Endothelial cell of umbilical vein (primary cell): ENCODE results near the gene LDLRAD3.

ENCODE experiments used
- EZH2 ChIP-seq: IDR thresholded peaks from 2 replicates; pipeline ENCODE4 v1.6.1; 2012; ENCODE audit warnings: borderline replicate concordance, low read depth, mild to moderate bottlenecking, moderate library complexity, low read length, inconsistent platforms; ENCODE audit not compliant: severe bottlenecking
- POLR2A ChIP-seq: IDR thresholded peaks from 2 replicates; pipeline ENCODE4 v1.6.1; 2012; ENCODE audit warnings: low read depth, mild to moderate bottlenecking, control low read depth, low read length
- TF ChIP-seq, protein P1 (sequence below), 2 donors: IDR thresholded peaks; 1 replicate in 1 of 2; 2 replicates in 1 of 2; pipeline ENCODE4 v1.5.1; 2011; ENCODE audit warnings: low read length in 2 of 2, mild to moderate bottlenecking in 2 of 2, moderate library complexity in 2 of 2, control low read depth in 1 of 2, inconsistent platforms in 1 of 2, low read depth in 1 of 2; ENCODE audit not compliant: insufficient read depth in 1 of 2; ENCODE audit errors: extremely low read depth in 1 of 2

DNA sequence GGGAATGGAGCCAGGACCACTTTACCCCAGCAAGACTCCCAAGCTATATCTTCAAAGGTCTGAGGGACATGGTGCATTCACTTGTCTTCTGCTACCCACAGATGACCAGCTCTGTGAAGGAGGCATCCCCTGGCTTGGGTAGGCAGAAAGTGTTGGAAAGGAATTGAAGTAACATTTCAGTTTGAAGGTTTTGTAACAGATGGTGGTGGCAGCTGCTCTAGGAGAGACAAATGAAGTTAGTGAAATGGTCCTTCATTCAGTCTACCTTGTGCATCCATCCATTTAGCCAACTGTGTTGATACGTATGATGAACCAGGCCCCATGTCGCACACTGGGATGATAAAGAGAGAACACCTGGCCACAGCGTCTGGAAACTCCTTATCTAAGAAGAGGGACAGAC lies 204.8 kb downstream of the LDLRAD3 start:
- TF ChIP-seq, protein P1, sequence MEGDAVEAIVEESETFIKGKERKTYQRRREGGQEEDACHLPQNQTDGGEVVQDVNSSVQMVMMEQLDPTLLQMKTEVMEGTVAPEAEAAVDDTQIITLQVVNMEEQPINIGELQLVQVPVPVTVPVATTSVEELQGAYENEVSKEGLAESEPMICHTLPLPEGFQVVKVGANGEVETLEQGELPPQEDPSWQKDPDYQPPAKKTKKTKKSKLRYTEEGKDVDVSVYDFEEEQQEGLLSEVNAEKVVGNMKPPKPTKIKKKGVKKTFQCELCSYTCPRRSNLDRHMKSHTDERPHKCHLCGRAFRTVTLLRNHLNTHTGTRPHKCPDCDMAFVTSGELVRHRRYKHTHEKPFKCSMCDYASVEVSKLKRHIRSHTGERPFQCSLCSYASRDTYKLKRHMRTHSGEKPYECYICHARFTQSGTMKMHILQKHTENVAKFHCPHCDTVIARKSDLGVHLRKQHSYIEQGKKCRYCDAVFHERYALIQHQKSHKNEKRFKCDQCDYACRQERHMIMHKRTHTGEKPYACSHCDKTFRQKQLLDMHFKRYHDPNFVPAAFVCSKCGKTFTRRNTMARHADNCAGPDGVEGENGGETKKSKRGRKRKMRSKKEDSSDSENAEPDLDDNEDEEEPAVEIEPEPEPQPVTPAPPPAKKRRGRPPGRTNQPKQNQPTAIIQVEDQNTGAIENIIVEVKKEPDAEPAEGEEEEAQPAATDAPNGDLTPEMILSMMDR (IDR thresholded peaks at IDR 0.05; ENCODE audit: extremely low read depth in 1 of 2, insufficient read depth in 1 of 2, low read depth in 1 of 2, low read length in 2 of 2): no peak
- TF ChIP-seq EZH2 (no peak), POLR2A (no peak)
